ENCODE measurements around the gene CHMP3. TPM values are rescaled to one million over a fixed set of nuclear protein-coding genes. Genes with fewer than 3 reads are reported as not detected.

Gene CHMP3
- total RNA-seq: 100 to 1,000 TPM; 149 to 203 (median 196) TPM
- long read RNA-seq, donor 1, transcript CHMP3-203 (5 exons, 1,099 nt): minor isoform, 17 of 237 reads
- long read RNA-seq, donor 1, transcript CHMP3-201 (6 exons, 3,171 nt): major isoform, 197 of 237 reads
- long read RNA-seq, donor 1, partial matches to known transcripts: 5 of 237 reads
- long read RNA-seq, donor 1, other reads (novel, unspliced or antisense): 18 of 237 reads
- long read RNA-seq, donor 2, transcript CHMP3-201 (6 exons, 3,171 nt): major isoform, 47 of 70 reads
- long read RNA-seq, donor 2, partial matches to known transcripts: 4 of 70 reads
- long read RNA-seq, donor 2, other reads (novel, unspliced or antisense): 14 of 70 reads

DNA sequence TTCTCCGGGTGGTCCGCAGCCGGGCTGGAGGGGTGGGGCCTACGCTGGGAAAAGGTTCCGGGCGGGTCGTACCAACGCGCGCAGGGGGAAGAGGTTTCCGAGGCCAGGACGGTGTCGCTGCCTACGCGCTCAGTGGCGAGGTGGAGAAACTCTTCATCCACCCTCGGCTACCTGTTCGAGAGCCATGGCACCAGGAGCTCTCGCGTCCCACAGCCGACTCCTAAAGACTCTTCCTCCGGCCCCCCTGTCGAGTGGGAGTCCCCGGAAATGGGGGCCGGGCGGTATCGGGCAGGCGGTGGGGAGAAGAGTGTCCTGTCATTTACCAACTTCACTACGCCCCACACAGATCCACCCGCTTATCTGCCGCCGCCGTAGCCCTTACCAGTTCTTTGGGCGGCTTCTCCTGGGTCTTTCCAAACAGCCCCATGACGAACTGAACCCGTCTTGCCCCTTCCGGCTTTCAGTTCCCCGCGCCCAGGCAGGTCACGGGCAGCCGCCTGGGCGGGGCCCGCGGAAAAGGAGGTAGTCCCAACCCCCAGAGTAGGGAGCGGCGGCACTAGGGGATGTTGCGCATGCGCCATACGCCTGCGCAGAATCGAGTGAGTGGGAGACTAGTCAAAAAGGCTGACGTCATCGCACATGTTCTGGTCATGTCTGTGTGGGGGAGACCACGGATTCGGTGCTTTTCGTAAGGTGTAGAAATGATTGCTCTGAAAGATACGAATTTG lies at the start of gene CHMP3:
Gene CHMP3 (minus strand): TSS at position 522 of the 728 bp plus-strand sequence. CDS start 95 bp downstream, at position 427.
- Histone ChIP-seq H3K36me3 (ENCODE audit: low read depth) (no peaks in the 10 kb centered on the region), H3K4me1 (ENCODE audit: low read depth) (peaks cover 13% of the 10 kb centered on the region), H3K9me3 (no peaks in the 10 kb centered on the region), H3K4me3 (peak within 1 kb of the TSS; percentile 71)
- ATAC-seq (peak; percentile 98), DNase-seq (peak; percentile 96 to 98 (median 97))
- intact Hi-C loops (cut with DNase I, micrococcal nuclease): loop anchor here in 1 of 2 donors (10.0 kb wide), 1 partner anchor 118 kb away; the partner anchor contains the start of gene KDM3A
- TF ChIP-seq, protein P1, sequence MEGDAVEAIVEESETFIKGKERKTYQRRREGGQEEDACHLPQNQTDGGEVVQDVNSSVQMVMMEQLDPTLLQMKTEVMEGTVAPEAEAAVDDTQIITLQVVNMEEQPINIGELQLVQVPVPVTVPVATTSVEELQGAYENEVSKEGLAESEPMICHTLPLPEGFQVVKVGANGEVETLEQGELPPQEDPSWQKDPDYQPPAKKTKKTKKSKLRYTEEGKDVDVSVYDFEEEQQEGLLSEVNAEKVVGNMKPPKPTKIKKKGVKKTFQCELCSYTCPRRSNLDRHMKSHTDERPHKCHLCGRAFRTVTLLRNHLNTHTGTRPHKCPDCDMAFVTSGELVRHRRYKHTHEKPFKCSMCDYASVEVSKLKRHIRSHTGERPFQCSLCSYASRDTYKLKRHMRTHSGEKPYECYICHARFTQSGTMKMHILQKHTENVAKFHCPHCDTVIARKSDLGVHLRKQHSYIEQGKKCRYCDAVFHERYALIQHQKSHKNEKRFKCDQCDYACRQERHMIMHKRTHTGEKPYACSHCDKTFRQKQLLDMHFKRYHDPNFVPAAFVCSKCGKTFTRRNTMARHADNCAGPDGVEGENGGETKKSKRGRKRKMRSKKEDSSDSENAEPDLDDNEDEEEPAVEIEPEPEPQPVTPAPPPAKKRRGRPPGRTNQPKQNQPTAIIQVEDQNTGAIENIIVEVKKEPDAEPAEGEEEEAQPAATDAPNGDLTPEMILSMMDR (IDR thresholded peaks at IDR 0.05): no peak

DNA sequence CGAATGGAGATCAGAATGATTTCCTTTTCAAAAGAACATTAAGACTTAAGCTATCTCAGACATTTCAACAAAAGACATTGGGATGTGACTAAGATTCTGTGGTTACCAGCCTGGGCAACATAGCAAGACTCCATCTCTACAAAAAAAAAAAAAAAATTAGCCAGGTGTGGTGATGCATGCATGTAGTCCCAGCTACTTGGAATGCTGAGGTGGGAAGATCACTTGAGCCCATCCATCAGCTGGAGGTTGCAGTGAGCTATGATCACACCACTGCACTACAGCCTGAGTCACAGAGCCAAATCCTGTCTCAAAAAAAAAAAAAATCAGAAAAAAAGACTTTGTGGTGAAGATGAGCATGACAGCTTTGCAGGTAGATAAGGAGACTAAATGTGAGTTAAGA lies 47.6 kb upstream of the CHMP3 start:
- TF ChIP-seq, protein P1 (IDR thresholded peaks at IDR 0.05): no peak
- Histone ChIP-seq H3K36me3 (ENCODE audit: low read depth) (no peaks in the 10 kb centered on the region), H3K9me3 (no peaks in the 10 kb centered on the region), H3K4me1 (ENCODE audit: low read depth) (no peaks in the 10 kb centered on the region), H3K4me3 (no peak overlapping the region)
- DNase-seq (no peak), ATAC-seq (no peak)
- intact Hi-C loops (cut with DNase I, micrococcal nuclease): no loop called here

DNA sequence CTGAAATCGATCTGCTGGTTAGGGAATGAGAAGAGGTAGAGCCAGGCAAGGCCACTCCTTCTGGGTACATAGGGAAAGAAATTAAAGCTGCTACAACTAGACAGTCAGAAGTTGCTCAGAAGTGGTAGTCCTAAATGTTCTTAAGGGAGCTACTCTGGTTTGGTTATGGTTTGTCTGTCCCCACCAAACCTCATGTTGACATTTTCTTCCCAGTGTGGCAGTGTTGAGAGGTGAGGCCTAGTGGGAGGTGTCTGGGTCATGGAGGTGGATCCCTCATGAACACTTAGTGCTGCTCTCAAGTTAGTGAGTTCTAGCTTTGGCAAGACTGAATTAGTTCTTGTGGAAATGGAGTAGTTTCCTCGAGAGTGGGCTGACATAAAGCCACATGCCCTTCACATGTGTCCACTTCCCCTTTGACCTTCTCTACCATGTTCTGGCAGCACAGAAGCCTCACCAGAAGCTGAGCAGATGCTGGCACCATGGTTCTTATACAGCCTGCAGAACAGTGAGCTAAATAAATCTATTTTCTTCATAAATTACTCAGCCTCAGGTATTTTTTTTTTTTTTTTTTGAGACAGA lies 45.7 kb upstream of the CHMP3 start:
- no peak for ATAC-seq
- H3K36me3 ChIP-seq (ENCODE audit: low read depth): no peaks in the 10 kb centered on the region
- TF ChIP-seq, protein P1 (IDR thresholded peaks at IDR 0.05): no peak
- intact Hi-C loops (cut with DNase I, micrococcal nuclease): no loop called here
- no peak for DNase-seq
- H3K4me1 ChIP-seq (ENCODE audit: low read depth): no peaks in the 10 kb centered on the region
- H3K4me3 ChIP-seq: no peak overlapping the region
- H3K9me3 ChIP-seq: no peaks in the 10 kb centered on the region

DNA sequence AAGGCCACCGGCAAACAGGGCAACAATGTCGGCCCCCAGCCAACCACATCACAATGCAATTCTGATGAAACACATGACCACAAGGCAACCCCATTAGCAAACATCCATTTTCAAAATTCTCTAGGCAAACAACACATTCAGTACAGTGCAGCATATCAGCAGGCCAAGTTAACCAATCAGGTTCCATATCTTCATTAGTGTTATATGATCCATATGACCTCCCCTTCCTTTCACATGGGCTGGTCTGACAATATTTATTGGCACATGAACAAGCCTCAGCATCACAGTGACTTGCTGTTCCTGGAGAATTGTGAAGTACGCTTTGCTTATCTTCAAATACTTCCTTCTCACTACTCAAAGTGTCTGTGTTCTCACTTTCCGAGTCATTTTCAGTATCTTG lies 40.7 kb upstream of the CHMP3 start:
- no peak overlapping the region for H3K4me3 ChIP-seq
- DNase-seq: no peak
- H3K36me3 ChIP-seq (ENCODE audit: low read depth): no peaks in the 10 kb centered on the region
- no peaks in the 10 kb centered on the region for H3K4me1 ChIP-seq (ENCODE audit: low read depth)
- TF ChIP-seq, protein P1 (IDR thresholded peaks at IDR 0.05): no peak
- no peak for ATAC-seq
- intact Hi-C loops (cut with DNase I, micrococcal nuclease): no loop called here
- no peaks in the 10 kb centered on the region for H3K9me3 ChIP-seq

DNA sequence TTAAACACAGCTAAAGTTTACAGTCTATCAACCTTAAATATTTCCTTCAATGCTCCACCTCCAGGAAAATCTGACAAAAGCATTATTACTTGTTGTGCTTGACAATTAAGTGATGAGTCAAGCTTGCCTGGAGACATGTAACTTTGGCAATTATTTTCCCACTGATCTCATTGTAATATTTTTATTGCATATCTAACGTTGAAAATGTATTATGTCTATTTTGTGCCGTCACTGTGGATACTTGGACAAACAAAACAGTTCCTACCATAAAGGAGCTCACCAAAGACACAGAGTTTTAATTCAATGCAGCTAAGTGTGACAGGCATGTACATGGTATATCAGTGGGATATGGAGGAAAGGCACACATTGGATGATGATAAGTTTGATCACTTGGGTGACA lies 35.7 kb upstream of the CHMP3 start:
- TF ChIP-seq, protein P1 (IDR thresholded peaks at IDR 0.05): no peak
- no peak overlapping the region for H3K4me3 ChIP-seq
- DNase-seq (no peak), ATAC-seq (no peak)
- intact Hi-C loops (cut with DNase I, micrococcal nuclease): no loop called here
- H3K36me3 ChIP-seq (ENCODE audit: low read depth): no peaks in the 10 kb centered on the region
- H3K9me3 ChIP-seq: no peaks in the 10 kb centered on the region
- H3K4me1 ChIP-seq (ENCODE audit: low read depth): no peaks in the 10 kb centered on the region
